ENCODE data around the gene DNAJA1.
"Not testable (repeated sequence)": the region's sequence is repeated elsewhere in the genome, so short reads cannot be mapped to it uniquely, and the experiment has no call there.

DNA sequence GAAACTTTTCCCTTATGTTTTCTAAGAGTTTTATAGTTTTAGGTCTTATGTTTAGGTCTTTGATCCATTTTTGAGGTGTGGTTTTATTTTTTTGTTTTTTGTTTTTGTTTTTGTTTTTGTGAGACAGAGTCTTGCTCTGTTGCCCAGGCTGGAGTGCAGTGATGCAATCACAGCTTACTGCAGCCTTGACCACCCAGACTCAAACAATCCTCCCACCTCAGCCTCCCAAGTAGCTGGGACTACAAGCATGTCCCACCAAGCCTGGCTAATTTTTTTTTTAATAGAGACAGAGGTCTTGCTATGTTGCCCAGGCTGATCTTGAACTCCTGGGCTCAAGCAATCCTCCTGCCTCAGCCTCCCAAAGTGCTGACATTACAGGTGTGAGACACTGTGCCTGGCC lies 19.7 kb upstream of the DNAJA1 start:
- TF ChIP-seq, protein P1, sequence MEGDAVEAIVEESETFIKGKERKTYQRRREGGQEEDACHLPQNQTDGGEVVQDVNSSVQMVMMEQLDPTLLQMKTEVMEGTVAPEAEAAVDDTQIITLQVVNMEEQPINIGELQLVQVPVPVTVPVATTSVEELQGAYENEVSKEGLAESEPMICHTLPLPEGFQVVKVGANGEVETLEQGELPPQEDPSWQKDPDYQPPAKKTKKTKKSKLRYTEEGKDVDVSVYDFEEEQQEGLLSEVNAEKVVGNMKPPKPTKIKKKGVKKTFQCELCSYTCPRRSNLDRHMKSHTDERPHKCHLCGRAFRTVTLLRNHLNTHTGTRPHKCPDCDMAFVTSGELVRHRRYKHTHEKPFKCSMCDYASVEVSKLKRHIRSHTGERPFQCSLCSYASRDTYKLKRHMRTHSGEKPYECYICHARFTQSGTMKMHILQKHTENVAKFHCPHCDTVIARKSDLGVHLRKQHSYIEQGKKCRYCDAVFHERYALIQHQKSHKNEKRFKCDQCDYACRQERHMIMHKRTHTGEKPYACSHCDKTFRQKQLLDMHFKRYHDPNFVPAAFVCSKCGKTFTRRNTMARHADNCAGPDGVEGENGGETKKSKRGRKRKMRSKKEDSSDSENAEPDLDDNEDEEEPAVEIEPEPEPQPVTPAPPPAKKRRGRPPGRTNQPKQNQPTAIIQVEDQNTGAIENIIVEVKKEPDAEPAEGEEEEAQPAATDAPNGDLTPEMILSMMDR (IDR thresholded peaks at IDR 0.05) = not testable (repeated sequence)
- TF ChIP-seq POLR2A, EP300 (IDR thresholded peaks at IDR 0.05): not testable (repeated sequence)
